GM12864 (cell line): ENCODE data around the gene LPP.

Experiments used
- DNase-seq: peaks from one replicate; pipeline ENCODE4 v3.0.0-alpha.2; 2011; ENCODE audit warnings: low read depth
- H3K4me3 ChIP-seq: 2 replicates; pipeline ENCODE4 v1.5.1; 2011; ENCODE audit warnings: mild to moderate bottlenecking, low read depth, low read length, control low read depth
- CTCF ChIP-seq: IDR thresholded peaks from 2 replicates; pipeline ENCODE4 v1.5.1; 2011; ENCODE audit warnings: low read depth, mild to moderate bottlenecking, moderate library complexity, low read length, control low read depth, inconsistent platforms; ENCODE audit errors: missing control alignments

Gene LPP

DNA sequence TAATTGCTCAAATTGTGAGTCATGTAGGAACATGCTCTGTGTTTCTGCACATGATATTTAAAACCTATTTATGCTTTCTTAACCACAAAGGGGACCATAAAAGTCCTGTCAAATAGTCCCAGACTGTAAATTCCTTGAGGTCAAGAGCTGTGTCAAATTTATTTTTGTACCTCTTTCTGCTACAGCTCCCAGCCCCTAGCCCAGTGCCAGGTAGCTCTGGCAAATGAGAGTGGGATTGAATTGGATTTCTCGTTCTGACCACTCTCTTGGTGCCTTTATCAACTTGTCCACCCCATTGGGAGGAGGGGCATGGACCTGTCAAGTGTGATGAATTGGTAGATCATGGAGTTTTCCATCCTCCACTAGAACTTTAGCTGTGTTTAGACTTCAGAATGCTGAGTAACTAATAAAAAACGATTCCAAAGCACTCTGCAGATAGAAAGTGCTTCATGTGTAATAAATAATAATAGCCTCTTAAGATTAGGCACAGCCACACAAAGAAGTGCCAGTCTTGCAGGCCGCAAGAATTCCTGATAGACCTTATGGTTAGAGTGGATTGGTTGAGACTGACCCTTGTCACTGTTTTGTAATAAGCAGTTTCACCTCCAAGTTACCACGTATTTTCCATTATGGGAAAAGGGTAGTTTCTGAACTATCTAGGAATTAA is 120.4 kb downstream of the LPP start:
- no peak for TF ChIP-seq CTCF
- no peak for DNase-seq

GRCh38 chr3:188276375-188276774 is 122.4 kb downstream of the LPP start:
- no peak overlapping the region for H3K4me3 ChIP-seq
- DNase-seq, result no peak
- TF ChIP-seq CTCF, result no peak

More for the DNA sequence above, 120.4 kb downstream of the LPP start:
- H3K4me3 ChIP-seq, result no peak overlapping the region

GRCh38 chr3:188278717-188279324 is 124.9 kb downstream of the LPP start:
- TF ChIP-seq CTCF, result no peak
- no peak for DNase-seq

DNA sequence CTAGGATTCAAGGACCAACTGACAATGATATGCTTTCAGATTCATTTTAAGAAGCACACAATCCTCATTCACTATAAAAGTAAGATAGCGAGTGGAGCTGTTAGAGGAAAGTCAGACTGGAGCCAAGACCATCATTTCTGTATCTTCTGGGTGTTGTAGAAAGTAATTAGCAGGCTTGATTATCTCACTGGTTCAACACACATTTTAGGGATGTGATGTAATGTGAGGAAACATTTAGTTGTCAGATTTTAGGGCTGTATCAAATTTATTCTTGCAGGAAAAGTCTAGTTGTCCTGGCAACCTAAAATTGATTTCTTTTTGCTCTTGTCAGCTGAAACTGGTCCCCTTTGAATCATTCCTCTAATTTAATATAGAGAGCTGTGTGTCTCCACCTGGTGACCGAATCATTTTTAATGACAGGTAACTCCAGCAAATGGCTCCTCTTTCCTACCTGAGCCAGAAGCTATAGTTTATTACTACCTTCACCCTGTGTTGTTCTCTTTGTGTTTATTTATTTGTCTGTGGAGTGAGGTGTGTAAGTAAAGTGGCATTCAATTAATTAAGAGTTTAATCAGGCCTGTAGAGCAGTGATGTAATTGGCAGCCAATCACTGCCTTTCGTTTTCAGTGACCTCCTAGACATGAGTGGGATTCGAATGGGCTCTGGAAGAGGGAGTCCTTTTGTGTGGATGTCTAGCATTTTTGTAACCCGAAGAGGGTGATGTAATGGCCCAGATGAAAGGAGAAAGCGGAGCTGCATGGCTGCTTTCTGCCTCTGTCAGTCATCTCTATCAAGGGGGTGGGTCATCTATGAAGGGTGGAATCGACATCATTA is 125.8 kb downstream of the LPP start:
- no peak for TF ChIP-seq CTCF
- no peak for DNase-seq
- H3K4me3 ChIP-seq, result no peak overlapping the region

More at GRCh38 chr3:188278717-188279324, 124.9 kb downstream of the LPP start:
- no peak overlapping the region for H3K4me3 ChIP-seq

GRCh38 chr3:188280627-188281026 is 126.7 kb downstream of the LPP start:
- TF ChIP-seq CTCF, result no peak
- DNase-seq, result no peak
- H3K4me3 ChIP-seq, result no peak overlapping the region

DNA sequence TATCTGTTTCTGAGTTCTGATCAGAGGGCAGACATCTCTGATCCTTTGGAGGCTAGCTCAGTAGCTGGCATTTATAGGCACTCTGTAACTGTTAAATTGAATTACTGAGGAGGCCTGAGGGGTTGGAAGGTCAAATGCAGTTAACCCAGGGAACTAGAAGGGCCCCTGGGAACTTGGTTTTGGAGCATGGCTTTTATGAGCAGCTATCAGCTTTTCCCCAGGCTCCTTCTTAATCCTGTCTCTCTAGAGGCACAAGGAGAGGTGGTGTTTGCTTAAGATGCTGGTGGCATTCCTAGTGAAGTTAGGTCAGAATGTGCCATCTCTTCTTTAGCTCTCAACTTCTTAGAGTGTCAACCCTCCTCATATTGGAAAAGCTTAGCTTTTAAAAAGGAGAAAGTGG is 128.9 kb downstream of the LPP start:
- no peak for DNase-seq
- TF ChIP-seq CTCF, result no peak
- no peak overlapping the region for H3K4me3 ChIP-seq
